Adrenal gland (tissue), 19 donors: ENCODE results near the gene TMEM141. TPM values are rescaled to one million over a fixed set of nuclear protein-coding genes. Genes with fewer than 3 reads are reported as not detected.

Experiments used
- DNase-seq, 7 donors: peaks; one replicate each; pipeline ENCODE4 v3.0.0-alpha.2; 2019 to 2020
- H3K27ac ChIP-seq, 5 donors: fragments of 200-600 bp; sonication (generic) in 4 of 5; 1 replicate in 3 of 5; 2 replicates in 2 of 5; pipeline versions ENCODE4 v1.5.1 to v1.8.0; 2016 to 2020; ENCODE audit warnings: mild to moderate bottlenecking in 1 of 5
- H3K27me3 ChIP-seq: fragments of 200-600 bp; 2 replicates; pipeline ENCODE4 v1.8.0; 2021
- H3K36me3 ChIP-seq, 2 donors: fragments of 200-600 bp; replicated peaks in 1 of 2; 1 replicate in 1 of 2; 2 replicates in 1 of 2; pipeline versions ENCODE4 v1.5.1 to v1.8.0; 2018 to 2022
- H3K4me1 ChIP-seq, 2 donors: fragments of 200-600 bp; replicated peaks in 1 of 2; 1 replicate in 1 of 2; 2 replicates in 1 of 2; pipeline versions ENCODE4 v1.5.1 to v1.8.0; 2018 to 2021
- H3K4me3 ChIP-seq, 4 donors: fragments of 200-600 bp; sonication (generic) in 3 of 4; one replicate each; pipeline ENCODE4 v1.5.1; 2016 to 2018
- H3K9me3 ChIP-seq, 3 donors: fragments of 200-600 bp; sonication (generic) in 1 of 3; replicated peaks in 1 of 3; 1 replicate in 2 of 3; 2 replicates in 1 of 3; pipeline versions ENCODE4 v1.5.1 to v1.8.0; 2016 to 2021
- CTCF ChIP-seq, 6 experiments: fragments of 450-650 bp in 4 of 6; fragments of 200-600 bp in 2 of 6; sonication (generic) in 1 of 6; IDR thresholded peaks; 1 replicate in 5 of 6; 2 replicates in 1 of 6; pipeline versions ENCODE4 v1.5.1 to v1.8.0; 2016 to 2021; ENCODE audit warnings: antibody characterized with exemption in 6 of 6, mild to moderate bottlenecking in 2 of 6, moderate library complexity in 1 of 6
- POLR2A ChIP-seq, 2 donors: fragments of 450-650 bp; IDR thresholded peaks; one replicate each; pipeline ENCODE4 v1.6.1; 2017; ENCODE audit warnings: antibody characterized with exemption in 2 of 2, mild to moderate bottlenecking in 2 of 2, moderate library complexity in 1 of 2
- whole genome bisulfite sequencing, 4 donors: extraction: QIAGEN DNeasy Blood & Tissue Kit in 2 of 4; methylation state at CpG; one replicate each; pipeline versions ENCODE4 v1.1.5 to v1.1.7; 2013 to 2017; 5-methylcytosine and 5-hydroxymethylcytosine counted together
- intact Hi-C, 2 donors: fragments of 100-400 bp; cut with DNase I; formaldehyde crosslinking; loops; one replicate each; pipeline versions ENCODE4 v1.14.1 to v1.15.0; 2022 to 2023
- long read RNA-seq, 10 donors: library from polyadenylated mRNA in 3 of 10; unstranded in 2 of 10; stranded (forward) in 1 of 10; transcript quantifications; one replicate each; pipeline ENCODE4 v2.0.0 and lab custom pipeline, GENCODE V29; 2021 to 2026
- polyA plus RNA-seq, 3 donors: library from polyadenylated mRNA; stranded (reverse); fragments of 200-250 nt in 2 of 3; fragments of 350-450 nt in 1 of 3; fragmentation: Illumina TruSeq in 1 of 3; extraction: RNeasy Lipid Tissue Mini Kit (QIAGEN cat#74804) in 1 of 3; gene quantifications; one replicate each; pipeline ENCODE4 v1.2.3, GENCODE V29; 2013 to 2014
- total RNA-seq, 9 donors: library from RNA; depleted of rRNA in 4 of 9; stranded (reverse); fragments of >200 nt in 4 of 9; fragments of 120-200 nt in 1 of 9; fragmentation: NEBNext Ultra II Directional in 1 of 9; extraction: Animal tissue kit (Norgen Biotek cat#: 25700) in 1 of 9; gene quantifications; one replicate each; pipeline versions ENCODE4 v1.1.0 to v1.2.4, GENCODE V29; 2013 to 2023
- donor health status: healthy with polysubstance abuse.
- donor health status: Bipolar disorder and iron deficiency.
- donor health status: DM: yes; HTN: yes; CAD: no.
- donor health status: DM: no; HTN: no; CAD: no.
- donor health status: DM: no; HTN: no; CAD: no.
- donor health status: DM: yes; HTN: yes; CAD: no.

TMEM141 gene
- total RNA-seq (10 to 100 TPM; 31.3 to 78.7 (median 58.1) TPM), polyA plus RNA-seq (10 to 100 TPM; 46.7 to 94.8 (median 76.3) TPM)
- long read RNA-seq, donor 1, transcript TMEM141-201 (5 exons, 768 nt): major isoform, 35 of 45 reads
- long read RNA-seq, donor 1, transcript TMEM141-202 (5 exons, 839 nt): minor isoform, 6 of 45 reads
- long read RNA-seq, donor 1, partial matches to known transcripts: 0 of 45 reads
- long read RNA-seq, donor 1, other reads (novel, unspliced or antisense): 0 of 45 reads
- long read RNA-seq, donor 2, transcript TMEM141-201 (5 exons, 768 nt): major isoform, 17 of 21 reads
- long read RNA-seq, donor 2, partial matches to known transcripts: 0 of 21 reads
- long read RNA-seq, donor 2, other reads (novel, unspliced or antisense): 0 of 21 reads
- long read RNA-seq, donor 3, transcript TMEM141-201 (5 exons, 768 nt): major isoform, 18 of 23 reads
- long read RNA-seq, donor 3, partial matches to known transcripts: 0 of 23 reads
- long read RNA-seq, donor 3, other reads (novel, unspliced or antisense): 0 of 23 reads
- long read RNA-seq, donor 4, transcript TMEM141-201 (5 exons, 768 nt): major isoform, 14 of 18 reads
- long read RNA-seq, donor 4, partial matches to known transcripts: 0 of 18 reads
- long read RNA-seq, donor 4, other reads (novel, unspliced or antisense): 1 of 18 reads
- long read RNA-seq, donor 5, transcript TMEM141-201 (5 exons, 768 nt): major isoform, 45 of 56 reads
- long read RNA-seq, donor 5, partial matches to known transcripts: 3 of 56 reads
- long read RNA-seq, donor 5, other reads (novel, unspliced or antisense): 0 of 56 reads
- long read RNA-seq, donor 6, transcript TMEM141-201 (5 exons, 768 nt): major isoform, 14 of 21 reads
- long read RNA-seq, donor 6, partial matches to known transcripts: 2 of 21 reads
- long read RNA-seq, donor 6, other reads (novel, unspliced or antisense): 0 of 21 reads
- long read RNA-seq, donor 7, transcript TMEM141-201 (5 exons, 768 nt): major isoform, 11 of 14 reads
- long read RNA-seq, donor 7, partial matches to known transcripts: 0 of 14 reads
- long read RNA-seq, donor 7, other reads (novel, unspliced or antisense): 0 of 14 reads
- long read RNA-seq, donor 8, transcript TMEM141-201 (5 exons, 768 nt): major isoform, 33 of 37 reads
- long read RNA-seq, donor 8, partial matches to known transcripts: 0 of 37 reads
- long read RNA-seq, donor 8, other reads (novel, unspliced or antisense): 0 of 37 reads
- long read RNA-seq, donor 9, transcript TMEM141-201 (5 exons, 768 nt): major isoform, 16 of 19 reads
- long read RNA-seq, donor 9, partial matches to known transcripts: 0 of 19 reads
- long read RNA-seq, donor 9, other reads (novel, unspliced or antisense): 0 of 19 reads
- long read RNA-seq, donor 10, transcript TMEM141-201 (5 exons, 768 nt): major isoform, 11 of 13 reads
- long read RNA-seq, donor 10, partial matches to known transcripts: 0 of 13 reads
- long read RNA-seq, donor 10, other reads (novel, unspliced or antisense): 0 of 13 reads

GRCh38 chr9:136790640-136791515 lies at the start of gene TMEM141:
Gene TMEM141 (plus strand): TSS chr9:136791344. CDS start chr9:136791371, 27 bp downstream.
- Histone ChIP-seq H3K4me1 (peaks cover 5 to 18% of the 10 kb centered on the region in 2 donors), H3K27ac (peak within 1 kb of the TSS in 4 of 5 donors; percentile 63 to 93 (median 82)), H3K4me3 (peak within 1 kb of the TSS; percentile 16 to 89 (median 74)), H3K27me3 (no peaks in the 10 kb centered on the region), H3K36me3 (peaks cover 0 to 5% of the 10 kb centered on the region in 2 donors), H3K9me3 (no peaks in the 10 kb centered on the region)
- TF ChIP-seq CTCF (IDR thresholded peaks at IDR 0.05) (no peak), POLR2A (IDR thresholded peaks at IDR 0.05) (peak in 1 of 2 donors; percentile 59)
- WGBS, 4 donors: 0 to 1% (median 0%) methylated on average over 10 to 70 of the region's 70 CpGs
- intact Hi-C loops: loop anchor here in 1 of 2 donors (10.0 kb wide), 1 partner anchor 54 kb away; the partner anchor contains the start of genes AJM1 and PHPT1
- peak; percentile 100 for DNase-seq

GRCh38 chr9:136741883-136742571 lies 49.1 kb upstream of the TMEM141 start:
- no peak for DNase-seq
- intact Hi-C loops: no loop called here
- Histone ChIP-seq H3K27me3 (peaks cover 24% of the 10 kb centered on the region), H3K36me3 (no peaks in the 10 kb centered on the region), H3K27ac (no peak overlapping the region), H3K4me3 (no peak overlapping the region), H3K4me1 (peaks cover 0 to 6% of the 10 kb centered on the region in 2 donors), H3K9me3 (no peaks in the 10 kb centered on the region)
- TF ChIP-seq CTCF (IDR thresholded peaks at IDR 0.05): no peak
- no peak for TF ChIP-seq POLR2A (IDR thresholded peaks at IDR 0.05)
- WGBS, 4 donors: 20 to 37% (median 32%) methylated on average over 10 to 32 of the region's 32 CpGs
